Non-pigmented ciliary epithelial cell (primary cell): ENCODE measurements around the gene HHLA2.

ENCODE experiments used
- DNase-seq: peaks from one replicate; pipeline ENCODE4 v3.0.0-alpha.2; 2010; ENCODE audit warnings: low read depth

HHLA2 gene

DNA sequence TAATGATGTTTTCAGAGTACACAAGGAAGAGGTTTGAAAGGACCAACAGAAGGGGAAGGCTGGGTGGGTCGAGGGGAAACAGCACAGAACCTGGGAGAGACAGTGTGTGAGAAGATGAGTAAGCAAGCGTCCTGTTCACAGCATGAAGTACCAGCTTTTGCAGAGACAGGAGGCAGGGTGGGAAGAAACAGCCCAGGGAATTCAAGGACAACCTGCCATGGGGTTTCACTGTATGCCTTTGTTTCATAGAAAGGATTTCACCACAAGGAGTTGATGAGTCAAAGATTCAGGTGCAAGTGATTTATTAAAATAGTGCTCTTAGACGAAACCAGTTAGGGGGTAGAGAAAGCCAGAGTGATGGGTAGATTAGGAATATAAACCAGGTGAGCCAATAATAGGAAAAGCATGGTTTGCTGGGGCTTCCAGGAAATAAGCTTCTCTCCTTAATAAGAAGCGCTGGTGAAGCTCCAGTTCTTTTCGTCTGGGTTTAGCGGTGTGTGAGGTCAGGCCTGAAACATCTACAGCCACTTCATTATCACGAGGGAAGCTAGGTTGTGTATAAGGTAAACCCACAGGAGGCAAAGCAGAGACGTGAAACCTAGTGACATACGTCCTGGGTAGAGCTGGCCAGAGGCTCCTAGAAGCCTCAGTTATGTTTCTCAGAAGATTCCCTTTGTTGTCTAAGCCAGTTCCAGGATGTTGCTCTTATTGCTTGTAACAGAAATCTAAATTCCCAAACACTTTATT lies 3.9 kb downstream of the HHLA2 start:
- DNase-seq = no peak

DNA sequence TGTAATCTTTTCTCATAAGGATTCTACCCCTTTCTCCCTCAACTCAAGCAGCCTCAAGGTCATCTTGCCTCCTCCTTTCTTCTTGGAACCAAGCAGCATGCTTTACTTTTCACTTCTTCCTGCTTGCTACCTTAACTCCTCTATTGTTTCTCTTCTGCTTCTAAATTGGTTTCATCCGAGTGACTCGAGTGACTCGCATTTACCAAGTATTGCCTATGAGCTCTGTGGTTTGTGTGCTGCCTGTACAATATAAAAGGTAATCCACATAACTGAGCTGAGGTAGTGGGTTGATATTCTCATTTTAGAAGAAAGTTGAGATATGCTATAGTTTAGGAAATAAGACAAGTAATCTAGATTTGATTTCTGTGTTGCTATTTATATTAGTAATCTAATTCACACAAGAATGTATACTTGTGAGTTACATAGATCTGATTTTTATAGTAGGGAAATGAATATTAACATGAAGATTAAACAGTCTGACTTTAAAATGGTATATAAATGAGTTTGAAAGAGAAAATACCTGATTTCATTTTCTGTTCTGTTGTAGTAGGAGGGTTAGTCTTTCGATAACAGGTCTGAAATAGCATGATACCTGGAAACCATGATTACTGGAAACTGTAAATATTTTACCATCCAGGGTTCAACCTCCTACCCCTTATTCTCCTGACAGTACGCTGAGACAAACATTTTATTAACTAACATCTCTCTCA lies 5.5 kb downstream of the HHLA2 start:
- no peak for DNase-seq

DNA sequence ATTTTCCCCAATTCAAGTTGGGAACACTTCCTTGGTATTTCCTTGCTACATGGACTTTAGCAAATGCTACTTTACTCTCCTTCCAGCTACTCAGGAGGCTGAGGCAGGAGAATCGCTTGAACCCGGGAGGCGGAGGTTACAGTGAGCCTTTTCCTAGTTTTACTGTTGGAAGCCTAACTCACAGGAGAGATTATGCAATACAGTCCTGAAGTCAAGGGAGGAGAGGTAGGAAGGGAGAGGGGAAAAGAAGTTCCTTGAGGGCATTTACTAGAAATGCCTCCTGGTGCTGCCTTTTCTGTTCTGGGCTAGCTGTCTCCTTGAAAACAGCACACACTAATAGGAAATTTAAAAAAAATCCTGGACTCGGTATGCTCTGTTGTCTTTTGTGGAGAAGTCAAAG lies 6.2 kb downstream of the HHLA2 start:
- DNase-seq = no peak

DNA sequence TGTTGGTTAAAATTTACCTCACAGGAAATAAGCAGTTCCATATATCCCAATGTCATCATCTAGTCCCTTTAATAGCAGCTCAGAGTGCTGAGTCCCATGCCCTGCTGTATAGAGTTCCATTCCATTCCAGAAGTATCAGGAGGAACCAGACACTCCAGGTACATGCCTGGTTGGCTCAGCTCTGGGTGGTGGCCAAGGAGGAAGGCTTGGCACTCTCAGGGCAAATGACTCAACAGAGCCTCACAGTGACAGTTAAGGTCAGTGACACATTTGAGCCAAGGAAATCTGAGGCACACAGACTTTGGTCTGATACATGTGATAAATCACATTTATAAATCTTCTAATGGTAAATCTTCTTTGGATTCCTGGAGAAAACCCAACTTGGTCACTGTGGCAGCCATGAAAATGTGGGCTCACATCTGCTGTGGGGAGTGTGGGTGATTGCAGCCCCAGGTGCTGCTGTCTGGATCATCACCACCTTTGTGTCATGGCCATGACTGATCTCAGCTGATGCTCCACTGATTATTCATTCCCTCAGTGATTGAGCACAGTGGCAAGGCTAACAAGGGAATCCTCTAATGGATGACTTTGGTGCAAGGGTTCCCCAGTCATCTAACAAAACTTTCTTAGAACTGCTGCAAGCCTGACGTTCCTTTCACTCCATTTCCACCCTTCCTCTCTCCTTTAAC lies 9.3 kb downstream of the HHLA2 start:
- DNase-seq = no peak

DNA sequence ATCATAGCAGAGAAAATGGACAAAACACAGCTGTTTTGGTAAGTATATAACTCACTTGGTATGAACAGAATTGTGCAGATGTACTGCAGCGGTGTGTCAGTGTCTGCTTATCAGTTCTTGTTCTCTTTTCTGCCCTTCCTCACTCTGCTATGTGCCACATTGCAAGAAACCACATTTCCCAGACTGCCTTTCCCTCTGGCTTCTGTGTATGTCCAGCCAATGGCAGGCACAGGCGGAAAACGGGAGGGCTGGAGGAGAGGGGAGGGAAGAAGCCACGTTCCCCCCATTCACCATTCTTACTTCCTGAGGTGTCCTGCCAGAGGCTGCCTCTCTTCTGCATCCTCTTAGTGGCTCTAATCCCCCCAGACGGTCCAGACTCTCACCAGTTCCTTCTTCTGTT lies 15.4 kb downstream of the HHLA2 start:
- DNase-seq = no peak

DNA sequence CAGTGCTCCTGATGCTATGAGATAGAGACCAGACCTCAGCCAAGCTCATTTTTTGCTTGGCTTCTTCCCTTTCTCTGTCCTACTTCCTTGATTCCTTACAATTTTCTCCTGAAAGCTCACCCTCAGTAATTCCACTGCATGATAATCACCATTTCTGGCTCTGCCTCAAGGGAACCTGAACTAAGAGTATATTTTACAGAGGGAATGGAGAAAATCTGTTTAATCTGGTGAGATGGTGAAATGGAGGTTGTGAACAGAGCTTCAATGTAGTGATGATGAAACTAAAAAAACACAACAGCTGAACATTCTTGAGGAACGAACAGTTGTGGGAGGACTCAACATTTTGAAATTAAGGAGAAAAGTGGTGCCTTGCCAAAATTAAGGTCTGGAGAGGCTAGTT lies 16.3 kb downstream of the HHLA2 start:
- DNase-seq = no peak

DNA sequence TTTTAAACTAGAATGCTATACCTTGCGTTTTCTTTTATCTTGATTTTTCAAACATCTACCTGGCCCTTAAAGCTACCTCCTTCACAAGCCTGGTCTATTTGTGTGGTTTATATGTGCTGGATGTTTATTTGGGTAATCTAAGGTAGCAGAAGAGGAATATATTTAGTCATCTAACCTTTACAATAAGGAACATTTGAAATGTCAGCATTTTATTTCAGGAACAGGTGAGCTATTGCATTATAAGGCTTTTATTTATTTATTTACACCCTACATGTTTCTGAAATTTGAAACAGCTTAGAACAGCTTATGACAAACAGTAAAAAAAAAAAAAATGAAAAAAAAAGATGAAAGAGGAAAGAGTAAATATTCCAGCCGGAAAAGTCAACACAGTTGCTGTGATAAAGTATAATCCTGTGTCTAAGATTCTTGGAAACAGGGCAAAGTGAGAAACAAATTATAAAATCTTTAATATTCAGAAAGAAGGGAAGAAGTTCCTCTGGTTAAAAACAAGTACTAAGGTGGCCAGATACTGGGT lies 19.5 kb downstream of the HHLA2 start:
- no peak for DNase-seq

DNA sequence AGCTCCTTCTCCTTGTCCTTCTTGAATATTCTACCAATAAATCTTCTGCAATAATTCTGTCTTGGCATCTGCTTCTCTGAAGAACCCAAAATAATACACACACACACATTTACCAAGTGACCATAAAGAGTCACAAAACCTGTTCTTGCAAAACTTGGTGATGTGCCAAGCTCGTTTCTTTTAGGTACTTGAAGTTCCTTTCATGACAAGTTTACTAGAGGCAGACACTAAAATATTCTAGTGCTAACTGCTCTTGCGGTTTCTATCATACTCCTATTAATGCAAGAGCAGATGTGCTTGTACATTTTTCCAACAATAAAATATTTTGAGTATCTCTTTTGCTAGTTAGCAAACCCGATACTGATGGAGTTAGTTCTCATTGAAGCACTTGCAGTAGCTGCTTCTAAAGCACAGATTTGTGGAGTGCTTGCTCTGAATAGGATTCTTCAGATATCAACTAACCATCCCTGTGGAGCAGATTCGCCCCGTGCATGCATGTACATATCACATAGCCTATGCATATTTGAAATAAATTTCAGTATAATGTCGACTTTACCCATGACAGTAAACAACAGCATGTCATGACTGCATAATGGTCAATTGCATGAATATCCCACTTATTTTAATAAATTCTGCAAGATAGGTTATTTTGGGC lies 23.2 kb downstream of the HHLA2 start:
- DNase-seq = no peak

DNA sequence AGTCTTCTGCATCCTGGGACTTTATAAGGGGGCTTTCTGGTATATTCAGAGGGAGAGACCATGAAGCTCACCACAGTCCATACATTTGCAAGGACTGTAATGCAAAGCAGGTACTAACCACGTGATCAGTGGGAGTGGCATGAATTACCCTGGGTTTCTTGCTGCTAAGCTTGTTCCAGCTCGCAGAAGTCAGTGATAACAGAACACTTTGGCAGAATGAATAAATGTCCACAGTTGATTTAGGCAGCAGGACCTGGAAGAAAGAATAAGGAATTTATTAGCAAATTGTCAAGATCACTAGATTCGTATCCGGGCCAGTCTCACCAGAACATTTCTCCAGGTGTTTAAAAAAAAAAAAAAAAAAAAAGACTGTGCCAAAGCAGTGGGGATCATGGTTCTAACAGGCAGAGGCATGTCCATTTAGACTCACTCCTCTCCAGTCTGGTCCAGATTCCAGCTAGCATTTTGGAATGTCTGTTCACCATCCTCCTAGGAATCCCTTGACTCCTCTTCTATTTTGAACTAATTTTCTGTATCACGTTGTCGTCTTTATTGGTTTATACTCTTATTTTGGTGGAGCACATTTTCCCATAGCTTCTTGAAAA lies 24.5 kb downstream of the HHLA2 start:
- DNase-seq = no peak

DNA sequence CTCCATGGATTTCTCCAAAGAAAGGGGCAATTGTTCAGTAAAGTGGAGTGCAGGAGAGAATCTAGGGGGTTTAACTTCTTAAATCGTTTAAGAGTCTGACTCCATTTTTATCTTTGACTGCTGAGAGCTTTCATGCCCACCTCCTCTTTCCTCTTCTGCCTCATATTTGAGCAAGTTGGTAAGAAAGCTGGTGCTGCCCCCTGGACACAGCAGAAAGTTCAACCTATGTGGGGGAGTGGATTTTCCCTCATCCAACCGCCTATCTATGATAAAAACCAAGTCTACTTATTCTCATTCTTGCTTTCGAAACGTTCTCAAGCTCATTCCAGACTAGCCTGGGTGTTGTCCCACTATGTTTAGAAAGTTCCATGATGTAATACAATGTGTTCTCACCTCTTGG lies 26.0 kb downstream of the HHLA2 start:
- no peak for DNase-seq

DNA sequence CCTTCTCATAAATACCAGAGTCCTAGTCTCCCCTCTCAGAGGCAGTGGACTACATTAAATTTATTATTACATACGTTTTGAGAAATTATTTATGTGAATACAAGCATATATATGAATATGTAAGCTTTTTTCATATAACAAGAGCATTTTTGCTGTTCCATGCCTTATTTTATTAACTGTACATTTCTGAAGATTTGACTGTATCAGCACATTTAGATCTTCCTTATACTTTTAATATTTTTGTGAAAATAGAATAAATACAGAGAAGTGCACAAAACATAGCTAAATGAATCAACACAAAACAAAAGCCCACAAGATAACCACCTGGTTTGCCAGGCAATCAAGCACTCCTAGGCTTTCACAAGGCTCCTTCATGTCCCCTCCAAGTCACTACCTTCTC lies 27.8 kb downstream of the HHLA2 start:
- DNase-seq = no peak

DNA sequence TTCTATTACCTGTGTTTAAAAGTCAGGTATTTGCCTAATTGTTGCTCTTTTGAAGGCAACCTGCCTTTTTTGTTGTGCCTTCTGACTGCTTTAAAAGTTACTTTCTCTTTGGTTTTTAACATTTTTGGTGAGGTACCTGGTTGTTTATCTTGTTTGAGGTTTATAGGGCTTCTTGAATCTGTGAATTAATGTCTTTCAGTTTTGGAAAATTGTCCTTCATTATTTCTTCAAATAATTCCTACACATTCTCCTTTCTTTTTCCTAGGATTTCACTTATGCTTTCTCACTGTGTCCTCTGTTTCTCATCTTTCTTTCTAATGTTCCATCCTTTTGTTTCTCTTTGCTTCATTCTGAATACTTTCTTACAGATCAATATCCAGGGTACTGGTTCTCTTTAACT lies 30.8 kb downstream of the HHLA2 start:
- no peak for DNase-seq

DNA sequence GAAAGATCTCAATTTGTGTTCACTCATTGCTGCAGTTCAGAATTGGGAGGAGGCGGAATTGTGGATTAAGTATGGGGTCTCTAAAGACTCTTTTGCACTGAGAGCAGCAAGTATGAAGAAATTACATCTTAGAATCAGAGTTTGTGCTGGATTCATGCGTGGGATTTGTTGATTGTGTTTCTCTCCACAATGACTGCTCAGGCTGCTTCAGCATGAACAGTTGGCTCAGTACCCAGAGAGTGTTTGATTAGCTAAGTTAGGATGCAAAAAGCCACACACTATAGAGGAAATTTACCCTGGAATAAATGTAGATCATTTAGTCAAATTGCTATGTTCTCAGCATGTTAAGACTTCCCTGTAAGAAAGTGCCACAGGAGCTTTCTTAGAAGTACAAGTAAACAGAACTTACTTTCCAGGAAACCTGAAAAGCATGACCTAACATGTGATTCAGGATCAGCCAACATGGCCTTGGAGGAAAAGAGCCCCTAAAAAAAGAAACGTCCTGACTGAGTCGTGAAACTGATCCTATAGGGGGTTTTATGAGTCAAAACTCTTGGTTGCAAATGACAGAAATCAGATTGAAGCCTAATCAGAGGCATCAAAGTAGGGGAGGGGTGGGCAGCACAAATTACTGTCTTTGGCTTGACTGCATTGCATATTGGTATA lies 32.6 kb downstream of the HHLA2 start:
- no peak for DNase-seq

DNA sequence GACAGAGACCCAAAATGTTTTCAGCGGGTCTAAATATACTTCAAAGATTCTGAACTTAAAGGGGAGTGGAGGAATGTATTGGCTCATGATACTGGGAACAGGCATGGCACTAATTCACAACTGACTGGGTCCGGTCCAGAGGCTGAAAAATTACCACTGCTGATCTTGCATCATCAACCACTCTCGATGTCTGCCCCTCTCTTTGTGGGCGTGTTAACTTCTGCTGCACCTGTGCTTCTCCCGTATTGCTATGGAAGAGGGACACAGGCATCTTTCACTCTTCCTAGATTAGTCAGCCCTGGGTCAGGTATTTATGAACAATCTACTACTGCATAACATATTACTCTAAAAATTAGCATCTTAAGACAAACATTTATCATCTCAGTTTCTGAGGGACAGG lies 33.2 kb downstream of the HHLA2 start:
- DNase-seq = no peak

DNA sequence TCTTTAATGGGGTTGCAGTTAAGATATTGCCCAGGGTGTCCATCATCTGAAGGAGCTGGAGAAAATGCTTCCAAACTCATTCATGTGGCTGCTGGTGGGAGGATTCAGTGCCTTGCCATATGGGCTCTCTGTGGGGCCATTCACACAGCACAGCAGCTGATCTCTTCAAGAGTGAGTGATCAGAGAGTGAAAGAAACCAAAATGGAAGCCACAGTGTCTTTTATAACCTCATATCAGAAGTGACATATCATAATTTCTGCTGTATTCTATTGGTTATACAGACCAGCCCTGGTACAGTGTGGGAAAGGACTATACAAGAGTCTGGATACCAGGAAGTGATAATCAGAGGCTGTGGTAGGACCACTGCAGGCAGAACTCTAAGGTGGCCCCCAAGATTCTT lies 33.6 kb downstream of the HHLA2 start:
- DNase-seq = no peak

DNA sequence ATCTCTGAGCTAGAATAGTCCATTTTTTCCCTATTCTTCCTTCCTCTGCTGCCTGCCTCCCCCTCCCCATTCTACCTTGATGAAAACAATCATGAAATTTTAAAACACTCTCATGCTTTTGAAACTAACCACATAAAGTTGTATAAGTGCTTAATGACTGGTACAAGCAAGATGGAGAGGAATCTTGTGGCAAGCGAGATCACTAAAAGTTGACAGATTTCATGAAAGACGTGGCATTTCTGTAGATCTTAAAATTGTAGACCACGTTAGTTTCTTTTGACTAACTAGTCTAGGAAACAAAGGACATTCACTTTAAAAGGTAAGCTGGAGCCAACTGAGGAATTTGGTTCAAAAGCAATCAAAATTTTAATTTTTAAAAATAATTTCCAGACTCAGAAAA lies 35.4 kb downstream of the HHLA2 start:
- no peak for DNase-seq

DNA sequence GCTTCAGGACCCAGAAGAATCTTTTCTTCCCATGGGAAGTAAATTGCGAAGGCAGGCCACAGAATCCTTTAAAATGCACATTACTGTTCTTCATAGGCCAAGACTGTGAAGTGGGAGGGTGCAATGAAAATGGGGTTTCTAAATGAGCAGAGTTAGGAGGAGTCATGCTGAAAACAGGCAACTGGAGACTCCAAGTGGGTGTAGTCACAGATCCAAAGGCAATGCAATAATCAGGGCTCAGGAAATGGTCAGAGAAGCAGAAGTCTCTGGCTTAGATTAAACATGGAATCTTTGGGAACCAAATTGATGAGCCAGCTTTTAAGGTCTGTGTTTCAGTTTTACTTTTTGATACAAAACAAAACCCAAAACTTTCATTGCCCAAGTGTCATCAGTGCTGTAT lies 37.6 kb downstream of the HHLA2 start:
- DNase-seq = no peak

DNA sequence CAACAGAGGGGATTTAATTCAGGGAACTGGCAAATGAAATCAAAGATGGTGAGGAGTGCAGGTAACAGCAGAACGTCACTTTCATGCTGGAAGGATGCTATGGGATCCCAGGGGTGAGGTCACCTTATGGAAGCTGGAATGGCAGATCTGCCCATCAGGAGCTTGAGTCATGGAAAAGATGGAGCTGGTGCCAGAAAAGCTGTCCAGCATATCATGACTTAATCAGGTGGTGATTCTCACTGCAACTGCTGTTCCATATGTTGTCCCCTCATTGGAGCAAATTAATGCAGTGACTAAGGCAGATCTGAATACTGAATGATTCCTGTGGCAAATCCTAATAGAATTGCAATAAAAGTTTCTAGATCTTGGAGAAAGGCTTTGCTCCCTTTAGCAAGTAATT lies 38.4 kb downstream of the HHLA2 start:
- DNase-seq = no peak

DNA sequence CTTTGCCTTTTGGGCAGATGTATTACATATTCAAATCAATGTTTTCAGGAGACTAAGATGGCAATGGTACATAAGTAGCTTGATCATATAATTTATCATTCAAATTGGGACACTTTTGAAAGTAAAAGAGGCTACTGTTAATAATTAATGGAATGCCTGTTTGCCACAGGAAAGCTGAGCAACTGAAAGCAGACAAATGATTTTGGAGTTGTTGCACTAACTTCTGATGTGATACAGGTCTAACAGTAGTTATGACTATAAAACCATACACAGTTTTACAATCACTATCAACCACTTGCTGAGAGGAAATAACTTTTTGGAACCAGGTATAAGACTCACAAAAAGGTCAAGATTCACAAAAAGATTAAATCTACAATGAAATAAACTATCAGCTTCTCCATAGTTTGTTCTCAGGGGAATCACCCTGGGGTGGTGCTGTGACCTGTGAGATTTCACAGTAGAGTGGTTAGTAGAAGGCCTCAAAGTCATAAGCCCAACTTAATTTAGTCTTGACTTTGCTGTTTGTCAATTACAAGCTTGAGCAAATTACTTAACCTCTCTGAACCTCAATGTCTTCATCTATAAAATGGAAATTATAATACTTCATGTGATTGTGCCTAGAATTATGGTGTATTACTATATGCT lies 42.7 kb downstream of the HHLA2 start:
- DNase-seq = no peak

DNA sequence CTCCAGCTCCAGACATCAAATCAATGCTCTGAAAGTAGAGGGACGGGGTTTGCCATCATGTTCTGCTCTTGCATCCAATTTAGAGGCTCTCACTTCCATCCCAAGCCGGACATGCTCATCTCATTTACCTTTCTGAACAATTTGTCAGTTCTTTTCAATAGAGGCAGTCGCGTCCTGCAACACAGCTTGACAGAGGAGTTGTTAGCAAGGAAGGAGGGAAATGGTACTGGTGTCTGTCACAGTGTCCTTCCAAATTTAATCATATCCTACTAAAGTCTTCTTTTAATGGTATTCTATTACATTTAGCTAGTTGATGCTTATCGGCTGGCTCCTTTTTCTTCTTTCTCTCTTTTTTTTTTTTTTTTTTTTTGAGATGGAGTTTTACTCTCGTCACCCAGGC lies 45.6 kb downstream of the HHLA2 start:
- DNase-seq = no peak

DNA sequence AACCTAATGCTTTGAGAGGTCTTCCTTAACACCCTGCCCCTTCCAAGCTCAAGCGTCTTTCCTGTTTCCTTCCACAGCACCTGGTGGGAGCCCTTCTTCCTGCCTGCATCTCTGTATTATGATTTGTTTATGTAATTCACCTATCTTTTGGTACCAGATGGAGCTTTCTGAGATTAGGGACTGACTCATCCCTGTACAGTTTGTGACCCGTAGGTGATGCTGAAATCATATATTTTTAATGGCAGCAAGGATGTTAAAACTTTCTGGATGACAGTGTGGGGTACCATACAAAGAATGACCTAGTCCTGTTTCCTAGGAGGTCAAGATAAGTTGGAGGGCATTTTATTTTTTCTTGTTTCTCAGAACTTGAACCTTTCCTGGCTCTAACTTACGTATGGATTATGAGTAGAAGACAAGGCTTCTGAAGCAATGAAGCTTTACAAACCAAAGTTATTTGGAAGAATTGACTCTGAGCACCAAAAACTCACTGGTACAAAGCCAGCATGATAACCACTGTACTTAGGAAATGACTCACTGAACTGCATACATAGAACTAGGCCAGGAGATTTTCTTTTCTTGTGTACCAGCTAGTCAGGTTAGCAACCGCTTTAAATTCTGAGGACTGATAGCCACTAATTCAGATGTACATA lies 46.6 kb downstream of the HHLA2 start:
- DNase-seq = peak; percentile 38
